T-helper 1 cell treated with Interleukin-12 subunit alpha and Interleukin-12 subunit beta and Interleukin-4 antibody, amounts not matched to agents 30 ng/mL and 1 ng/mL, for 36 hours (primary cell): Measurements from ENCODE around the gene GPR119. TPM values are rescaled to one million over a fixed set of nuclear protein-coding genes. Genes with fewer than 3 reads are reported as not detected.
"Not testable (repeated sequence)": the region's sequence is repeated elsewhere in the genome, so short reads cannot be mapped to it uniquely, and the experiment has no call there.

Experiments used
- intact Hi-C: fragments of 100-400 bp; cut with micrococcal nuclease; formaldehyde crosslinking; loops from one replicate; pipeline ENCODE4 v1.15.1; 2024
- total RNA-seq: library from RNA; stranded (reverse); gene quantifications from 2 replicates; pipeline ENCODE4 v1.2.3, GENCODE V29; 2022

The GPR119 gene
- not detected in 2 replicates for total RNA-seq

DNA sequence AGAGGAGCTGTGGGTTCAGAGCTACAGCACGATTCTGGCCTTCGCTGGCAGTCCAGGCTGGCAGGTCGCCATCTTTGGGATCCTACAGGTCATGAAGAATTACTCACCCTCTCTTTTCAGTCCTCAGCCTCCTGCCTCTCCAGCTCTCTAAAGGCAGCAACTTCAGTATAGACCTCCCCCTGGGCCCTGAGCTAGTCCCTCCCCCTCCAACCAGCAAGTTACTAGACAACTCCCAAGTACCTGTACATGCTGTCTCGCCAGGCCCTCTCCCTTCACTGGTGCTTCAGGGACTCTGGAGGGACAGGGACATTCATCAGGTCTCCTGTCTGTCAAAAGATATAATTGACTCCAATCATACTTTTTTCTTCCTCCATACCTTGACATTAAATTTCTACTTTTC lies at the start of gene GPR119:
Gene GPR119 (minus strand): TSS at position 155 of the 400 bp plus-strand sequence. CDS start 227 bp downstream, outside the sequence.
- intact Hi-C loops = no loop called here

DNA sequence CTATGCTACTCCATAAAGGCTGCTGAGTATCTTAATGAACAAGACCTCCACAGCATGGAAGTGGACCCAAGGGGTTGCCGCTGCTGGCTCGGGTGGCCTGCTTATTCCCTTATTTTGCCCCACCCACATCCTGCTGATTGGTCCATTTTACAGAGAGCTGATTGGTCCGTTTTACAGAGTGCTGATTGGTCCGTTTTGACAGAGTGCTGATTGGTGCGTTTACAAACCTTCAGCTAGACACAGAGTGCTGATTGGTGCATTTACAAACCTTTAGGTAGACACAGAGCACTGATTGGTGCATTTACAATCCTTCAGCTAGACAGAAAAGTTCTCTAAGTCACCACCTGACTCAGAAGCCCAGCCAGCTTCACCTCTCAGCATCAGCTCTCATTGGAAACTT lies 43.8 kb upstream of the GPR119 start:
- intact Hi-C loops = not testable (repeated sequence)

DNA sequence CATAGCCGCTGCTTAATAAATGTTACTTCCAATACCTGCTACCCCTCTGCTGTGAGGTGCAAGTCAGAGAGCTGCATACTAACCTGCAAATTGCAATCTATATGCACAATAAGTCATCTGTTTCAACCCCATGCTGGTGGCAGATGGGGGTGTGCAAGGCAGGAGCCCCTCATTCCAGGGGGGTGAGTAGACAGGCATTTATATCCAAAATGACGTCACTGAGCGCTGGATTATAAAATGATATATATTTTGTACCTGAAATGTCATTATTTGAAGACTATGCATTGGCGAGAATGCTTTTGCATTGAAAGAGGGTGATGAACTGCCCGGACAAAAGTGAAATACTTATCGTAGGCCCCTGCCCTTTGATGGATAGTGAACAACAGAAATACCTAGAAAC lies 41.1 kb upstream of the GPR119 start:
- intact Hi-C loops = no loop called here

DNA sequence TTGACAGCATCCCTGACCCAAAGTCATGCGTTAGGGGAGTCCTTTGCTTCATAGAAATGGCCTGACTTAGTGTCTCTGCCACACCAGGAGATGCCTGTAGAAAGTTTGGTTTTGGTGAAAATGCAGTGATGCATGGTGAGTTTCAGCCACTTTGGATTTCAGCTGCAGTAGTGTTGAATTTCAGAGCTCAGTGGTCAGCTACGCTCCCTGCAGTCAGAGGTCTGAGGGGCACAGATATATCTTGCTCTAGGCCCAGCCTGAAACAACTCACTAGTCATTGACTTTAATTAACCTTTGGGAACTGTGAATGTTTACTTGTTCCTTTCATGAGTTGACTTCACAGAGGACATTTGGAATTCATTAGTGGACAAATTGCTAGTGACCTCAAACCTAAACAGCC lies 33.8 kb upstream of the GPR119 start:
- intact Hi-C loops = no loop called here

DNA sequence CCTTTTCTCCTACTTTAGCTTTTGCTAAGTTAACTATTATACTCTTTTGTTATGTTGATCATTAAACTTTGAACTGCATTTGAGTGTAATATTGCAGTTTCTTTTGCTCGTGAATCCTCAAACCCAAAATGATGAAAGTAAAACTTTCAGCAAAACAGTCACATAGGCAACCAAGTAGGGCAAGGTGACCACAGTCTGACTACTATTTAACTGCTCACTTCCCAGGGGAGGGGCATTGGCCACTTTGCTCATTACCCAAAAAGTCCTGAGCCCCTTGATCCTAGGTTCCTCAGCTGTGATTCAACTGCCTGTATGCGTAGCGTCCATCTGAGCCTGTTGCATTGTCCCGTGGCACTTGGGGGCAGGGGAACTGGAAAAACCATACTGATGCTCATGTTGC lies 33.3 kb upstream of the GPR119 start:
- intact Hi-C loops = no loop called here

DNA sequence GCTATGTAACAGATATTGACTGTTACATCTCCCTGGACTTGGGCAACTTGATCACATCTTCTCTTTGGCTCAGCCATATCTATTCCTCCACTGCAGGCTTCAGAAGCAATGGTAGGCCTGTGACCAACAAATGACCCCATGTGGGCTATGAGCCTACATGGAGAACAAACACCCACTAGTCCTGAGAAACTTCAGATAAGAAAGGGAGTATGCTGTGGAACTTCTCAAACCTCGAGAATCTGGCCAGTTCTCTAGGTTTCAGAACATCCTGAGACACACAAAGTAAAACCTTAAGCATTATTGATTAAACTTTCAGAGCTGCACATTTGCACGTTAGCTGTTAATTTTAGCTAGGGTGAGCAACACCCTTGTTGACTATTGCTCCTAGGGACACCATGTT lies 32.6 kb upstream of the GPR119 start:
- intact Hi-C loops = no loop called here

DNA sequence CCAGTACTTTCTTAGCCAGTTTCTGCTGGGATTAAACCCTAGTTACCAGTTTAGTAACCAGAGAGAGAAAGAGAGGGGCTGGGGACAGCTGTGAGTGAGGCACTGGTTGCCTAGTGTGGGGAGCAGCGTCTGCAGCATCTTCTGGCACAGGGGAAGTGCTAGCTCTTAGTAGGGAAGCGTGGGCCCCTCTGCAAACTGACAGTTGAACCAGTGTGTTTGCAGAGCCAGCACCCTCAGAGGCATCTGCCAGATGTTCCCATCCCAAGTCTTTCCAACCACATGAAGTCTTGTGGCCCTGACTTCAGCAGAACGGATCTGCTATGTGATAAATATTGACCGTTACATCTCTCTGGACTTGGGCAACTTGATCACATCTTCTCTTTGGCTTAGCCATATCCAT lies 31.3 kb upstream of the GPR119 start:
- intact Hi-C loops = no loop called here

DNA sequence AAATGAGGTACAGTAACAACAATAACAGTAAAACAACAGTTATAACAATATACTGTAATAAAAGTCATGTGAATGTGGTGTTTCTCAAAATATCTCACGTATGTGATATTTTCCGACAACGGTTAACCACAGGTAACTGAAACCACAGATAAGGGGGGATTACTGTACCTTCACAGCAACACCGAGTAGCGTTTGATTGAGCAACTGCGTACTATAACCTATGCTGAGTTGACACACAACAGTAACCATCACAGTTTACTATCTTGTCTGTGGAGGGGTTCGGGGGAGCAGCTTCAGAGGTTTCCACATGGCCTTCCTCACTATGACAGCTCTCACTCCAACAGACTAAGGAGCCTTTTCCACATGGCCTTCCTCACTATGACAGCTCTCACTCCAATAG lies 29.7 kb upstream of the GPR119 start:
- intact Hi-C loops = no loop called here

DNA sequence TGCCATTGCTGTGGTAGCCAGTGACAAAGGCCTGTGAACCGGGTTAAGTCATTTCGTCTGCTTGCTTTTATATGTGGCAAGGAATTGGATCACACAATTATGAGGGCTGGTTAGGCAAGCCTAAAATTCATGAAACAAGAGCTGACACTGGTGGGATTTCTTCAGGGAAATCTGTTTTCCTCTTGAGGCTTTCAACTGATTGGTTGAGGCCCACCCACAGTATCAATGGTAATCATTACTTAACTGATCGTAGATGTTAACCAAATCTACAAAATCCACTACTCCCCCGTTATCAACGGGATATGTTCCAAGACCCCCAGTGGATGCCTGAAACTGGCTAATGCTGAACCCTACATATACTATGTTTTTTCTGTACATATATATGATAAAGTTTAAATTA lies 29.3 kb upstream of the GPR119 start:
- intact Hi-C loops = no loop called here

DNA sequence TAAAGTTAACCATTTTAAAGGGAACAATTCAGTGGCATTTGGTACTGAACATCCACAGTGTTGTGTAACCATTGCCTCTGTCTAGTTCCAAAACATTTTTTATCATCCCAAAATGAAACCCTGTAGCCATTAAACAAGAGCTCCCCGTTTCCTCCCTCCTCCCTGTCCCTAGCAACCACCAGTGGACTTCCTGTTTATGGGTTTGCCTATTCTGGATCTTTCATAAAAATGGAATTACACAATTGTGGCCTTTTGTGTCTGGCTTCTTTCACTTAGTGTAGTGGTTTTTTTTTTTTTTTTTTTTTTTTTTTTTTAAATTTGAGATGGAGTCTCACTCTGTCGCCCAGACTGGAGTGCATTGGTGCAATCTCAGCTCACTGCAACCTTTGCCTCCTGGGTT lies 27.9 kb upstream of the GPR119 start:
- intact Hi-C loops = no loop called here

DNA sequence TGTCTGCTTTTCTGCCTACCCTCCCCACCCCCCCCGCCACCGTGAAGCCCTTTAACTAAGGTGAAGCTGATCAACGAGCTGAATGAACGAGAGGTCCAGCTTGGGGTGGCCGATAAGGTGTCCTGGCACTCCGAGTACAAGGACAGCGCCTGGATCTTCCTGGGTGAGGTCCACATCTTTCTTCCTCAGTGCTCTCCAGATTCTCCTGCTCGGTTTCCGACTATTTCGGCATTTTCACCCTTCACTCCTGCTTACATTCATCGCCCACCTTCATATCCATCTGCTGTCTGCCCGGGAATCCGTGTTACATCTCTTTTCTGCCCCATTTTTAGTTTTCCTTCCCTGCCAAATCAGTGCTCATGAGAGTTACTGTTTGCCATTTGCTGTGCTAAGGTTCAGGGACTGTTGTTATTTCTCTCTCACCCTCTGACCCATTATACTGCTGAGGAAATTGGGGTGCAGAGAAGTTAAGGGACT lies 16.8 kb upstream of the GPR119 start:
- intact Hi-C loops = loop anchor here (1.0 to 10.0 kb wide), 6 partner anchors 230 to 1815 kb away; partner anchors contain the start of genes RAB33A and ZDHHC9

DNA sequence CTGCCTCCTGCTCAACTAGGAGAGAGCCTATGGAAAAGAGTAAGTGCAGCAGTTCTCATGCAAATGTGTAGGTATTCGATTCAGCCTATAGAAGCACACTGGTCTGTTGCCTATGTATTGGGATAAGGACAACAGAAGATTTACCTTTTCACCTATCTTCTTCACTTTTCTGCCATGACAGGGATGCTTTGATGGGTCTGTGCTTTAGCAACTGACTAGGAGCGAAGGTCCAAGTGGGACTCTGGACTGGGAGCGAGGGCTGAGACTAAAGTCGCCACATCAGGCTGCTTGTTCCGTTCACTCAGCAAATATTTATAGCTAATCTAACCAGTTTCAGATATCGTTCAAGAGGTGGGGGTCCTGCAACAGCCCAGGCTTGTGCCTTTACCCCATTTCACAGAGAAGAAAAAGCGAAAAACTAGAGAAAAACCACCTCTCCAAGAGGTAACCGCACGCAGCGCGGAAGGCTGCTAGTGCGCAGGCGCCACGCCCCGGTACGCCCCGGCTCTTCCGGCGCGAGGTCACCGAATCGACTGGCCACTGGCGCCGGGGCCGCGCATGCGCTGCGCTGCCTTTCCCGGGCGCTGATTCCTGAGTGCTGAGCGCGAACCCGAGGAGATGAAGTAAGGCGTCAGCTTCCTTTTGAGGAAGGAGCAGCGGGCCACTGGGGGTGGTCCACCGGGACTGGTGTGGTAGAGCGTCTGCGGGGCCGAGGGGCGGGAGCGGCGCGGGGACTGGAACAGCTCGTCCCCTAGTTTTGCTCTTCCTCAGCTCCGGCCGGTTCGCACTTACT lies 16.1 kb upstream of the GPR119 start, which contains the start of gene RBMX2:
Gene RBMX2 (plus strand): TSS at position 573 of the 793 bp plus-strand sequence. CDS start 46 bp downstream, at position 619.
- intact Hi-C loops = loop anchor here (1.0 to 10.0 kb wide), 11 partner anchors 62 to 1815 kb away; partner anchors contain the start of genes ENOX2, RAB33A, SLC25A14 and UTP14A

DNA sequence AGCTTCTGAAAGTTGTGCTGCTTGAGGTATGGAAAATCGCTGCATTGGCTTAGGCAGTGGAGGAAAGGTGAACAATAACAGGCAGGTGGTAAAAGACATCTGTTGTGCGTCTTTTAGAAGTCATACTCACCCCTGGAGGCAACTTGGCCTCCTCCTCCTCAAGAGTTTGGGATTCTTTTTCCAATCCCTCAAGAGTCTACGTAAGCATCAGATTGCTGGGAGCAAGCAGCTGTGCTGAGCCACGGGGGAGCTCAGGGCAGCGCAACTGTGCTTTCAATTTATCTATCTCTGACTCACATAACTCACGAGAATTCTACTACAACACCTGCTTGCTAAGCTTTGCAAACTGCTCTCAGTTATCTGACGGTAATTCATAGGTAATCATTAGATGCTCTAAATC lies 9.9 kb upstream of the GPR119 start:
- intact Hi-C loops = no loop called here

DNA sequence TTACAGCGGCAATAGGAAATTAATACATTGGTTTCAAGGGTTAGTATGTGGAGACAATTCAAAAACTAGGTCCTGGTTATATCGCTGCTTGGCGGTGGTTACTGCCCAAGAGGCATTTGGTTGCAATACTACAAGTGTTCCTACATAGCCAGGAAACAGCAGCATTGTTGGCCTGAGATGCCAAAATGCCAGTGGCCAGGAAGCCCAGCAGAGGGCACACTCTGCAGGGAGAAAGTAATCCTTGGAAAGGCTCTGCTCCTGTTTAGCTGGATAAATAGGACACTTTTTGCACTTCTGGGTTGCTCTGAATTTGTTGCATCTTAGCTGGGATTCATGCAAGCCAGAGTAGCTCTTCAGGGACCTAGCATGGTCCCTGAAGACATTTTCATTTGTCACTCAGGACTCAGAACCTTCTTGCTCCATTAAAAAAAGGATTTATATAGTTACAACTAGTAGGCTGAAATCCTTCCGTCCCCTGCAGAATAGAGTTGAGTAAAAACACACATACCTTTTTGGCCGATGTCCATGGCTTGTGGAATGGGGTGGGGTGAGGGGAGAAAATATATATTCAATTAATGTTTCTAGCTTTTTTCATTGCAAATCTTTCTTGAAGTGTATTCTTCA lies 8.1 kb upstream of the GPR119 start:
- intact Hi-C loops = no loop called here

DNA sequence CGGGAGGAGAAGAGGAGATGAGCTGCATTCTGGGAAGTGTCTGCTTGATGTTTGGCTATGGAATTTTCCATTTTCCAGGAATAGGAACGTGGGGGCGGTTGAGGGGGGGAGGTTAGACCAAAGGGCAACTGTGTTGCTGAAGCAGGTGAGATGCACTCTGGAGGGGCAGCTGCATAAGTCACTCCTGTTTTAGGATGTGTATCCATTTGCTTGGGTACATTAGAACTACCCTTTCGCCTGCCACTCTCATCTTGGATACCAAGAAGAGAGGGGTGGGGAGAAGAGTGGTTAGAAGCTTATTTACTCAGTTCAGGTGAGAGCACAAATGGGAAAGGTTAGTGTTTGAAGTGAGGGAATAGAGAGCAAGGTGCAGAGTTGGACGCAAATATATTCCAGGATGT lies 934 bp upstream of the GPR119 start:
- intact Hi-C loops = no loop called here

DNA sequence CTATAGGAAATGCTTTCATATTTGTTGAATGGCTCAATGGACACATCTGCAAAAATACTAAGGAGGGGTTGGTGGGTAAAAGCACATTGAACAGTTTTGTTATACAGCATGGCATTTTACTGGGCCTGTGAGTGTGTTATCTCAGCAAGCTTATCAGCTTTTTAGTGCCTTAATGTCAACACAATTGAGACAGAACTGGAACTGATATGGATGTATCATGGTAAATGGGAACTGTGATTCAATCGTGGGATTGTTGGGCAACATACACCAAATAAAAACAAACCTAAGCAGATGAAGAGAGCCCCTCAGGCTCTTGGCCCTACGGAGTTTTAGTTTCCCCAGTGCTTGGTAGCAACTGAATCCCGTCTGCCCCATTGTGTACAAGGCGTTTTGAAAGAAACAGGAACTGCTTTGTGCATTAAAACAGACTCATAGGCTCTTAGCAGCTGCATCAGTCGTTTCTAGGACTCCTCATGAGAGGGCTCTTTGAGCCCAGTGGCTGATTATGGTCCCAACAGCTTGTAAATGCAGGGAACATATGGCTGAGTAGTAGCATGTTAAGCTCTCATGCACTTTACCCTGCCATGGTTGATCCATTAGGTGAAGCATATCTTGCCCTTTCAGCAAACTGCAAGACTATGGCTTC lies 7.3 kb downstream of the GPR119 start:
- intact Hi-C loops = no loop called here

DNA sequence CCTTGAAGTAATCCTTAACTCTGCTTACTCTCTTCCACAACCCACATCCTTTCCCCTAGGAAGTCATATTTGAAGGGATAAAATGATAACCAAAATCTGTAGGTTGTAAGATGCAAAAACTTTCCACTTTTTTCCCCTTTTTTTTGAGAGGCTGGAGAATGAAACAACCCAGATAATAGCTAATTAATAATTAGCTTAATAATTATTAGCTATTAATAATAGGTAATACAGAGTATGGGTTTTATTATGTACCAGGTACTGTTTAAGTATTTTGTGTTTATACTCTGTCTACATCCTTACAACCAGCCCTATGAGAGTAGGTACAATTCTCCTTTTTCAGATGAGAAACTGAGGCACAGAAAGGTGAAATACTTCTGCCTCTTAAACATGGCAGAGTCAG lies 9.4 kb downstream of the GPR119 start:
- intact Hi-C loops = no loop called here

DNA sequence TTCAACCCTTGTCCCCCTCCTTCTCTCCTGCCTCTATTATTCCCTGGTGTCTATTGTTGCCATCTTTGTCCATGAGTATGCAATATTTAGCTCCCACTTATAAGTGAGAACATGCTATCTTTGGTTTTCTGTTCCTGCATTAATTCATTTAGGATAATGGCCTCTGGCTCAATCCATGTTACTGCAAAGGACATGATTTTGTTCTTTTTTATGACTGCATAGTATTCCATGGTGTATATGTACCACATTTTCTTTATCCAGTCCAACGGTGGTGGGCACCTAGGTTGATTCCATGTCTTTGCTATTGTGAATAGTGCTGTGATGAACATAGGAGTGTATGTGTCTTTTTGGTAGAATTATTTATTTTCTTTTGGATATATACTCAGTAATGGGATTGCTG lies 33.4 kb downstream of the GPR119 start:
- intact Hi-C loops = not testable (repeated sequence)

DNA sequence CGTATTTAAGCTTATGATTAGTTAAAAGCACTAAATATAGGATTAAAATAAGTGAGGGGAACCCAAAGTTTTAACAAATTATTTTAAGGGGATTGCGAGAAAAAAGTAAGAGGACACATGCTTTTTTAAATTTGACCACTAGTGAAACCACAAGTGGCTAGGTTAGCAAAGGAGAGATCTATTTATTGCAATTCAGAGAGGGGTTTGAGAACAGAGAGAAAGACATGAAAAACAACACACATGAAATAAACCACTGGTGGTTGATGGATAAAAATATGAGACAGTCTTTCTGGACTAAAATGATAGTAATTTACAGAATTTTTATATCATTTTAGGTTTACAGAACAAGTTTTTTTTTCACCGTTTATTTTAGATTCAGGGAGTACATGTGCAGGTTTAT lies 33.9 kb downstream of the GPR119 start:
- intact Hi-C loops = no loop called here

DNA sequence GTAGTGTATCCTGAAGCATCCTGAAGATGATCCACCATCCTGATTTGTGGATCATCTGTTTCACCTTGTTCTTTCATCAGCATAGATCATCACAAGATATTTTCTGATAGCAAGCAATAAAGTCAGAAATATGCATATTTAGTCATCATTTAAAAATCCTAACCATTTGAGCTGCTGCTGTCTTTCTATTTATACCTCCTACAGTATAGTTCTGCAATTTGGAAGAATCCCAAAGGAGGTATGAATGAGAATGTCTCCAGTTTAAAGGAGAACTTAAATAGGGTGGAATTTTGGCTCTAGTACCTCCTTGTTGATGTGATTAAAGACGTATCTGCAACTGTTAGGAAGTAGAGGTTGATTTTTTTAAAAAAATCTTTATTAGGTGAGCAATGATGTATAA lies 38.2 kb downstream of the GPR119 start:
- intact Hi-C loops = no loop called here

DNA sequence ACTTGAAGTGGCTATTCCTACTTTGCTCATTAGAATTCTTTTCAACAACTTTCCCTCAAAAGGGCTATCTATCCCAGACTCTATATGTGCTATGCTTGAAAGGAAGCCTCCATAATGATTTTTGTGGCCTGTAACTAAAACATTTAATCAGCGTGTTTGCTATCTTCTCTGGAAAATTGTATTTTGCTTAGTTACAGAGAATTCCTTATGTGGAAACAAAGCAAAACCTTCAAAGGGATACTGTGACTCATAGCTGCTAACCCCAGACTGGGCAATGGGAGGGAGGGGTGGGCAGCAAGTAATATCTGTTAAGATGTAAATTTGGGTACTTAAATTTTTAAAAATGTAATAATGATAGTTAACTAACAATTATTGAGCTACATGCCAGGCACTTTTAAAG lies 42.1 kb downstream of the GPR119 start:
- intact Hi-C loops = loop anchor here (5.0 kb wide), 1 partner anchor 261 kb away; no protein-coding TSS in a partner anchor

DNA sequence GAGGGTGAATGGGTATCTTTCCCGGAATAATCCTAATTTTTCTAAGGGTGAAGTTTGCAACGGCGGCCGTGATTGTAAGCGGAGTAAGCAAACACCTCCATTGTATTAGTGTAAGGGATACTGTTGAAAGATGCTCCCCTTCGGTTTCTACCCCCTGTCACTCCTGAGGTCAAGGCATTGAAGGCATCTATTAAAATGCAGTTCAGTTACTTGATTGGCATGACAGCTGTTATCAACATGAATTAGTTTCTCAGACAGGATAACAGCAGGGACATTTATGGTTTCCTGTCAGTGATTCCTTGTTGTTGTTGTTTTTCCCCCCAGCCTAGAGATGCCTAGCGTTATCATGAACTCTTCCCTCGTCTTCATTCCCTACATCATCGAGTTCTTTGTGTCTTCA lies 45.2 kb downstream of the GPR119 start:
- intact Hi-C loops = loop anchor here (1.0 to 5.0 kb wide), 2 partner anchors 258 to 736 kb away; no protein-coding TSS in a partner anchor
